HG03571 (cell line): ENCODE measurements around the gene SMCR8.
"Not testable (repeated sequence)": the region's sequence is repeated elsewhere in the genome, so short reads cannot be mapped to it uniquely, and the experiment has no call there.

Experiments used
- ATAC-seq: cut with Tn5 transposase; IDR thresholded peaks from one replicate; pipeline ENCODE4 v1.9.1; 2021; ENCODE audit not compliant: unreplicated experiment

The SMCR8 gene

GRCh38 chr17:18314731-18315561 lies at the start of gene SMCR8, which contains the start of gene TOP3A:
Gene SMCR8, plus strand, starts transcription at chr17:18315293. Its CDS starts 497 bp downstream, at chr17:18315790.
Gene TOP3A, minus strand, starts transcription at chr17:18314994. Its CDS starts 216 bp downstream, at chr17:18314778.
- peak; percentile 74 for ATAC-seq

- no peak for ATAC-seq
Observed at GRCh38 chr17:18267366-18267765, 47.7 kb upstream of the SMCR8 start.

- no peak for ATAC-seq
Observed at GRCh38 chr17:18267927-18268711, 47.0 kb upstream of the SMCR8 start.

- ATAC-seq: no peak
Observed at GRCh38 chr17:18270046-18270931, 44.8 kb upstream of the SMCR8 start.

- no peak for ATAC-seq
Observed at GRCh38 chr17:18277076-18277475, 38.0 kb upstream of the SMCR8 start.

- no peak for ATAC-seq
Observed at GRCh38 chr17:18278867-18279266, 36.2 kb upstream of the SMCR8 start.

- ATAC-seq: no peak
Observed at GRCh38 chr17:18280249-18280648, 34.8 kb upstream of the SMCR8 start.

- ATAC-seq: no peak
Observed at GRCh38 chr17:18280766-18281371, 34.2 kb upstream of the SMCR8 start.

- ATAC-seq: no peak
Observed at GRCh38 chr17:18281788-18282187, 33.3 kb upstream of the SMCR8 start.

GRCh38 chr17:18285296-18285695 lies 29.8 kb upstream of the SMCR8 start:
- ATAC-seq: no peak

GRCh38 chr17:18291718-18292540 lies 23.2 kb upstream of the SMCR8 start:
- ATAC-seq: no peak

GRCh38 chr17:18298061-18298460 lies 17.0 kb upstream of the SMCR8 start:
- not testable (repeated sequence) for ATAC-seq

GRCh38 chr17:18300725-18301480 lies 14.2 kb upstream of the SMCR8 start:
- ATAC-seq: no peak

- not testable (repeated sequence) for ATAC-seq
Observed at GRCh38 chr17:18303206-18303605, 11.9 kb upstream of the SMCR8 start.

GRCh38 chr17:18309202-18309601 lies 5.9 kb upstream of the SMCR8 start:
- no peak for ATAC-seq

- ATAC-seq: peak; percentile 20
Observed at GRCh38 chr17:18314059-18314730, 898 bp upstream of the SMCR8 start.

GRCh38 chr17:18315562-18315922 lies 449 bp downstream of the SMCR8 start:
- no peak for ATAC-seq

- ATAC-seq: no peak
Observed at GRCh38 chr17:18315961-18316360, 868 bp downstream of the SMCR8 start.
